NCI-H446 treated with DMSO at 0.1 percent for 48 hours (cell line): ENCODE data around the gene COL11A2.
A peak's percentile ranks its signal among the peaks of the same experiment; 100 is the strongest.
"Not testable (repeated sequence)": the region's sequence is repeated elsewhere in the genome, so short reads cannot be mapped to it uniquely, and the experiment has no call there.

Experiments used
- DNase-seq: peaks from one replicate; lab custom pipeline; 2025; lab: John Stamatoyannopoulos, UW

Gene COL11A2

DNA sequence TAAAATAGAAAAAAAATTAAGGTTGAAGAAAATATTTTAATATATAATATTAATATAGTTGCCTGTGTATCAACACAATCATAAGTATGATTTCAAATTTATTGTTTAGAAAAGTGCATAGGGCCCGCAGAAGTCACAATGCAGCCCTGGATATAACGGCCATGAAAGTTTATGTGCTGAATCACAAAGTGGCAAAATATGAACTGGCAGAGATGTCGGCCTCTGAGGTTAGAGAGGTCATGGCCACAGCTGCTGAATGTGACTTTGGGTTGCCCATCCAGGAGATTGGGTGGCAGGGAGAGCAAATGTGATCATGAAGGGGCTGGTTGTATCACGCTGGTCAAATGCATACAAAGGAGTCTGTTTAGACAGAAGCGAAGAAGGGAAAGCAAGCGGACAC, 35.7 kb downstream of the COL11A2 start:
- DNase-seq: no peak

DNA sequence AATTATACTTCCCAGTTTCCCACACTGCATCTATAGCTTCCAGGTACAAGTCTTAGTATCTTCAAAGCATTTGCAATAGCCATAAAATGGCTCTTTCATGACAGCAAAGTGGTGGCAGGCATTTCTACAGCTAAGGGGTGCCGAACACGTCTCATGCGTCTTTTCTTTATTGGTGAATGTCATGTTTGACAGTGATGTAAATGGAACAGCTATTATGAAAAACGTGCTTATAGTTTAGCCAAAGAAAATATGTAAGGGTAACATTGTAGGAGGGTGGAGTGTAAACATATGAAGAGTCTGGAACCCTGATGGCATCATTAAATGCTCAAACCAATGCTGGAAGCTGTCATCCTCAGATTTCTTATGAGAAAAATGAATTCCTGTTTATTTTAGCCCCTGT, 37.9 kb downstream of the COL11A2 start:
- DNase-seq: no peak

DNA sequence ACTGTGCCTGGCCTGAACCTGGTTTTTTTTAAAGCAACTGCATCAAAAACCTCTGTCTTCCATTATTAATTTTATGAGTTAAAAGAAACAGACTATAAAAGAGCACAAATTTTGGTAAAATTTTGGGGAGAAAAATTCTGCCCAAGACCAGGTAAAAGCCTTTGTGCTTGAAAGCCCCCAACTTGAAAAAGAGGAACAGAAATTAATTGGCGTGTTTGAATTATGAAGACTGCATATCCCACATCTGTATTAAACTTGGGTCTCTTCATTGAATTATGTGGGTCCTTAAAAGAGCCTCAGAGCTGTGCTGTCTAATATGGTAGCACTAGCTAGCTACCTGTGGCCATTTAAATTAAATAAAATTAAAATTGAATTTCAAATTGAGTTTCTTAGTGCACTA, 41.2 kb downstream of the COL11A2 start:
- no peak for DNase-seq

DNA sequence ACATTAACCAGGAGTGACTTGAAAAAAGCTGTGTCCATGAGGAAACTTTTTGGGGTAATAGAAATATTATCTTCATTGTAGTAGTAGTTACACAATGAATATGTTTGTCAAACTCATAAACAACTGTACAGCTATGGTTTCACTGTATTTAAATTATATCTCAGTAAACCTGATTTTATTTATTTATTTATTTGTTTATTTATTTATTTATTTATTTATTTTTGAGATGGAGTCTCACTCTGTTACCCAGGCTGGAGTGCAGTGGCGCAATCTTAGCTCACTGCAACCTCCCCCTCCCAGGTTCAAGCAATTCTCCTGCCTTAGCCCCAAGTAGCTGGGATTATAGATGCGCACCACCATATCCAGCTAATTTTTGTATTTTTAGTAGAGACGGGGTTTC, 41.7 kb downstream of the COL11A2 start:
- not testable (repeated sequence) for DNase-seq

DNA sequence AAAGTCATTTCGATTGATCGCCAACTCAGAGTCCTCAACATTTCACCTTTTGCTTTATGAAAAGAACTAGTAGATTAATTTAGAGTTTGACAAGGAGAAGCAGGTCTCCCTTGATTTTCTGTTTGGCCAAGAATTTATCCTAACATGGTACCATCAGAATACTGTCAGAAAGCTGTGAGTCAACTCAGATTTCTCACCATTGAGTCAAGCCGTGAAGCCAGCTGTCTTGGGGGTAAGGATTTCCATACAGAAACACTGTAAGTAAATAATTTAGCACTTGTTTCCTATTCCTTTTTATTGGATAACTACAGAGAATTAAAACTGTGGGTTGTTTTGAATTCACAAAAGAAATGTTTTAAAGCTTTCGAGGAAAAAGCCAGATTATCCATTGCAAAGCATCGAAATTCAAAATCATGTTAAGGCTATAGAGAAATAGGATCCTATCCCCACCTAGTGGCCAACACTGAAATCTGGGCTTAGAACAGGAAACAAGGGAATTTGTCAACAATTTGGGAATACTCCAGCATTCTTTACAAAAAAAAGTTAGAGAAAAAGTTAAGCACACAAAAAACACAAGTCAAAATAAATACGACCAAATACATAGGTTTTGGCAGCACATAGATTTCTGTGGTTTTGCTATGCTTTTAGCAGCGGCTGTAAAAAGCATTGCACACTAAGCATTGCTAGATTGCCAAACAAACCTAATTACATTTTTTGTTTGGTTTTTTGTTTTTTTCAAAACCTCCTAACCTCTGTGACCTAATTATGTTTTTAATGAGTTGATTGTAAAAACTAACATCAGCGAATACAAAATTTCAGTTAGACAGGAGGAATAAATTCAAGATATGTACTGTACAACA, 44.2 kb downstream of the COL11A2 start:
- DNase-seq: peak; percentile 3

DNA sequence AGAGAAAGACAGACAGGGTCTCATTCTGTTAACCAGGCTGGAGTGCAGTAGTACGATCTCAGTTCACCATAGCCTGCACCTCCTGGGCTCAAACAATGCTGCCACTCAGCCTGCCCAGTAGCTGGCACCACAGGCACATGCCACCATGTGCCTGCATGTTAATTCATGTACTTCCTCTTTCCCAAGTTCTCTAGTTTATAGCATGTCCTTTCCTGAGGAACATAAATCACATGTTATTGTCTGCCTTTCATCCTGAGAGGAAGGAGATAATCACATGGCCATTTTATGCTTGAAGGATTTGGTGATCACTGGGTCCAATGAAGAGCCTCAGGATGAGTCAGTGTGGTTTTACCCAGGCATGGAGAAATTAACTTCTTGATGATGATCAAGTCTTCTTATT, 47.9 kb downstream of the COL11A2 start:
- no peak for DNase-seq

DNA sequence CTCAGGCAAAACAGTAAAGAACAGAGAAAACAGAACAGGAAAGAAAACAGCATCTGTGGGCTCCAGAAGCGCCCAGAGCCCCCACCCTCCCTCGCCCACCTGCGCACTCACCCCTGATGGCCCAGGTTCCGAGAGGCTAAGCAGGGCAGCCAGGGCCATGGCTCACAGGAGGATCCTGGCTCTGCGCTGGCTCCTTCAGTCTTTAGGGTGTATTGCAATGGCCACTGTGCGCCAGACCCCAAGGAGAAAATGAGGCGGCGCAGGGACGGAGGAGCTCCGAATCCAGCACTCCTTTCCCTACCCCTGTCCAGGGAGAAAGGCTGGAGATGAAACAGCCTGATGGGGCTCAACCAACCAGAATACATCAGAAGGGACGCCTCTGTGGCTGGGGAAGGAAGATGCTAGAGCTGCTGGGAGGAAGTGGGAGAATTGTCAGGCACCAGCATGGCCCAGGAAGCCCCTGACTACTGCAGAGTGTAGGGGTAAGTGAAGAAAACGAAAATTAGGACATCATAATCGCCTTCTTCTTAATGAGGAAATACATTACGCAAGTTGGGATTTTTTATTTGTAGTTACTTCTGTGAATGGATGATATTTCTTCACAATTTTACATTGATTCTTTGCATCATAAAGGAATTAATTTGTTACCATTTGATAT, 49.0 kb downstream of the COL11A2 start:
- no peak for DNase-seq

DNA sequence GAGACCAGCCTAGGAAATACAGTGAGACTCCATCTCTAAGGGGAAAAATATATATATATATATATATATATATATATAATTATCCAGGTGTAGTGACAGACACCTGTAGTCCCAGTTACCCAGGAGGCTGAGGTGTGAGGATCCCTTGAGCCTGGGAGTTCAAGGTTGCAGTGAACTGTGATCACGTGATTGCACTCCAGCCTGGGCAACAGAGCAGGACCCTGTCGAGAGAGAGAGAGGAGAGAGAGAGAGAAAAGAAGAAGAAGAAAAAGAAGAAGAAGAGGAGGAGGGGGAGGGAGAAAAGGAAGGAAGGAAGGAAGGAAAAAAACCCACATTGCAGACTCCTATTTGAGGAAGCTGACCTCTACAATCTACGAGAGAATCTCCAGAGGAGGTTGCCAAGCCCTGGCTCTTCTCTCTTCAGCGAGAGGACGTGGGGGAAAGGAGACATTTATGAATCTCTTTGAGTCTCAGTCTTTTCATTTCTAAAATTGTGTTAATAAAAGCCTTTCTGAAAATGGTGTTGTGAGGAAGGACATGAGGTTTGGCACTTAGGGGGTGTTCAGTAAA, 49.7 kb downstream of the COL11A2 start:
- DNase-seq: no peak

DNA sequence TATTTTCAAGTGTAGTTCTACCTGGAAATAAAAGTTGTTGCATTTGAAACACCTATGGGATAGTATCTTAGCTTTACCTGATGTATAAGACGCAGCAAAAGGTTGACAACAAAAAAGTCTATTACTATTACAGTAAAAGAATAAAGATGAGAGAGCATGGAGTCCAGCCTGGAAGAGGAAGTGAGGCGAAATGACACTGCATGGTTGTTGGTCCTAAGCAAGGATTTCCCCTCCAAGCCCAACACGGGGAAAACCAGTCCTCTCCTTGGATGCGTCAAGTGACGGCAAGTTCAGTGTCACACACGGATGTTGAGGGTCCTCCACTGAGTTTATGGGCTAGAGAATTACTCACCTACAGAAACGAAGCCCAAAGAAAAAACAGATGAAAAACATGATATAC, 51.7 kb downstream of the COL11A2 start:
- no peak for DNase-seq

DNA sequence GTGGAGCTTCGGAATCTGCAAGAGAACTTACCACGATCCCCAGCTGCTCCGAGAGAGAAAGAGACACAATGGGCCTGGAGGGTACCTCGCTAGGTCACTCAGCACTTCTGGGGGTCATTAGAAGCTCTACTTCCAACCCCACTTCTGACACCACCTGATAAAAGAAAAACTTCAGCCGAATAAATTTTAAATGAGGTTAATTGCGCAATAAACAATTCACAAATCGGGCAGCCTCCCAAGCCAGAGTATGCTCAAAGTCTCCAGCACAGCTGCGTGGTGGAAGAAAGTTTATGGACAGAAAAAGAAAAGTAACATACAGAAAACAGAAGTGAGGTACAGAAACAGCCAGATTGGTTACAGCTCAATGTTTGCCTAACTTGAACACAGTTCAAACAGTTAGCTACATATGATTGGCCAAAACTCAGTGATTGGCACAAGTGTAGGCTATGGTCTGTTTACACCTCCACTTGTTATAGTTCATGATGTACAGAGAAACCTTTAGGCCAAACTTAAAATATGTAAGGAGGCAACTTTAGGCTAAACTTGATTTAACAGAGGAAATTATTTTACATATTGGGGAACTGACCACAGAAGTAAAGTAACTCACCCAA, 52.6 kb downstream of the COL11A2 start:
- DNase-seq: no peak

DNA sequence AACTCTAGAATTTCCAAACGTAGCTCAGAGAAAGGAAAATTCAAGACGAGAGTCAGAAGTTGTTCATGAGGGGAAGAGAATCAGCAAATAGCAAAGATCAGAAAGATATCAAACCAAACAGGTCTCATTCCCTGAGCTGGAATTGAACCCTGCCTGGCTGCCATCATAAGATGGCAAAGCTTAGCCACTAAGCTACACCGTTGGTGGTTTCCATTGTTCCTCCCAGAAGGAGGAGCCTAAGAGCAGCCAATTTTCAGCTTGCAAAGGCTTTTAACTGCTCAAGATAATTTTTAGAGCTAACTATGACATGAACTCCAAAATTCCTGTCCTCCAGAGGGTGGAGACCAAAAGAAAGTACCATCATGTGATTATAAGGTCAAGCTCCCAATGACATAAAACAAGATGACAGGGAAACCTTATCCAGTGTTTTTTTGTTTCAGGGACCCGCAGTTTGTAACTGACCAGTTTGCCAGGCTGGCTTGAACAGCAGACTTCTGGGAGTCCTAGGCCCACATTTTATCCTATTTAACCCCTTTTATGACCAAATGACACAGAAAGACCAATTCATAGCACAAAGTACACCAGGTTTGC, 55.9 kb downstream of the COL11A2 start:
- DNase-seq: no peak

DNA sequence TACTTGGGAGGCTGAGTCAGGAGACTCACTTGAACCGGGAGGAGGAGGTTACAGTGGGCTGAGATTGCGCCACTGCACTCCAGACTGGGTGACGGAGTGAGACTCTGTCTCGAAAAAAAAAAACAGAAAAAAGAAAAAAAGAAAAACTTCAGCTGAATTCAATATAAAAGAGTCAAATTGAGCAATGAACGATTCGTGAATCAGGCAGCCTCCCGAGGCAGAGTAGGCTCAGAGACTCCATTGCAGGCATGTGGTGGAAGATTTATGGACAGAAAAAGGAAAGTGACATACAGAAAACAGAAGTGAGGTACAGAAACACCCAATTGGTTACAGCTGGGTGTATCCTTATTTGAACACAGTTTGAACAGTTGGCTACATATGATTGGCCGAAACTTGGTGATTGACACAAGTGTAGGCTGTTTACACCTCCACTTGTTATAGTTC, 60.2 kb downstream of the COL11A2 start:
- DNase-seq: no peak

DNA sequence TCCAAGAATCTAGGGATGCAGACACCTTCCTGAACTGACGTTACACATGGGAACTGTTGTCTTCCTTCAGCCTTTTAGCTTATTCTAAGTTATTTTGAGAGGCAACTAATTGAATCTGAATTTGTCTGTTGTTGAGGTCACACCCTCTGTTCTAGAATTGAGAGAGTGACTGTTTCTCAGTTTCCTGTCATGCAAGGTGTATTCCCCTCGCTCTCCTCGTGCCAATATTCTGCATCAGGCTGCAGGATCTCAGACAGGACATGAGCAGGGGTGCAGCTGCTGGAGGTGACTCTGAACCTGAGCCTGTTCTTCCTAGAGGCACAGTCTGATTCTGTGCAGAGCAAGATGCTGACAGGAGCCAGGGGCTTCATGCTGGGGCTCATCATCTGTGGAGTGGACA, 63.9 kb downstream of the COL11A2 start:
- no peak for DNase-seq

DNA sequence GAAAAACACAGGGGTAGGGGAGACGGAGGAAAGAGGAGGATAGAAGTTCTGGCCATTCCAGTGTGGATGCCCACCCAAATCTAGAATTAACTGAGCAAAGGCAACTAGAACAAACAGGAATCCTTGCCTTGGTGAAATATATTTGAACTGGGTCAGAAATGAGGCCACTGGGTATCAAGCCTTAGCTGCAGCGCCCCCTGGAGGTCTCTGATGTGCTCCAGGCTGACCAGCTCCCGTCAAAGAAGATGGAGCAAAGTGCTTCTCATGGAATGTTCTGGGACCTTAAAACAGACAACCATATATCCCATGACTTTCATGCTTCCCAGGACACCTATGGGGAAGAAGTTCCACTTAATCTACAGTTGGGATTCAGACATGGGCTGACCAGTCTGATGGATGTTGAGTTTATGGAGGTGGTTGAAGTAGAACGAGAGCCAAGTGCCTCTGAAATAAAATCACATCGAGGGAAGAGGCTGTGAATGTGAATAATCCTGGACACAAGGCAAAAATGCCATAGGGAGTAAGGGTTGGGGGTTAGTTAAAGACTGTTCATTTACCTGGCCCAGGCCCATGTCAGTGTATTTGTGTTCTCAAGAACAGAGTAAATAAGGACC, 66.1 kb downstream of the COL11A2 start:
- no peak for DNase-seq

DNA sequence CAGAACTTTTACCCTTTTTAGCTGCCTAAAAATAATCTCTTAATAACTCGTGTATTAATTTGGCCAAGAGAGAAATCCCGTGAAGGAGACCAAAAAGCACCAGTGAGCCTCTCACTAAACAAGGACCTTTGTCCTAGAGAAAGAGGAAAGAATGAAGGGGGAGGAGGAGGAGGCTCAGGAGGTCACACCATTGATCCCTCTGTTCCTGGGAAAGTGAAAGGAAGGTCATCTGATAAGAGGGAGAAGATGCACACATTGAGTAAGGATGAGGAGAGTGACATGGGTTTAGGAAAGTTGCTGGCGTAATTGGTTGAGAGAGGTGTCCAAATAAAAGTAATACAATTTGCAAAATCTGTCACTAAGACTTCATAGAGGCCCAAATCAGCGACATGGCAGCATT, 67.3 kb downstream of the COL11A2 start:
- no peak for DNase-seq

DNA sequence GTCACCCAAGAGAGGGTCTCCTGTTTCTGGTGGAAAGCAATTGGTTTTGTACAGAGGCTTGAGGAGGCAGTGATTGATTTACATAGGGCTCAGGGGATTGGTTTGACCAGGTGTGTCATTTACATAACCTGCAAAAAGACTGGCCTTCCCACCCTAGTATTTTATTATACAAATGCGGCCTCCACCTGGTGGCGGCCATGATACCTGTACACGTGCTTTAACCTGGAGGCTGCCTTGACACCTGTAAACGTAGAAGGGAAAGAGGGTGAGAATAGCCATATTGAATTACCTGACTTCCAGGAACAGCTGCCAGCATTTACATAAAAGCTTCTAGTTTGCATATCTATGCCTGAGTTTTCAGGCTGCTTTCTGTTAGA, 67.8 kb downstream of the COL11A2 start:
- no peak for DNase-seq

DNA sequence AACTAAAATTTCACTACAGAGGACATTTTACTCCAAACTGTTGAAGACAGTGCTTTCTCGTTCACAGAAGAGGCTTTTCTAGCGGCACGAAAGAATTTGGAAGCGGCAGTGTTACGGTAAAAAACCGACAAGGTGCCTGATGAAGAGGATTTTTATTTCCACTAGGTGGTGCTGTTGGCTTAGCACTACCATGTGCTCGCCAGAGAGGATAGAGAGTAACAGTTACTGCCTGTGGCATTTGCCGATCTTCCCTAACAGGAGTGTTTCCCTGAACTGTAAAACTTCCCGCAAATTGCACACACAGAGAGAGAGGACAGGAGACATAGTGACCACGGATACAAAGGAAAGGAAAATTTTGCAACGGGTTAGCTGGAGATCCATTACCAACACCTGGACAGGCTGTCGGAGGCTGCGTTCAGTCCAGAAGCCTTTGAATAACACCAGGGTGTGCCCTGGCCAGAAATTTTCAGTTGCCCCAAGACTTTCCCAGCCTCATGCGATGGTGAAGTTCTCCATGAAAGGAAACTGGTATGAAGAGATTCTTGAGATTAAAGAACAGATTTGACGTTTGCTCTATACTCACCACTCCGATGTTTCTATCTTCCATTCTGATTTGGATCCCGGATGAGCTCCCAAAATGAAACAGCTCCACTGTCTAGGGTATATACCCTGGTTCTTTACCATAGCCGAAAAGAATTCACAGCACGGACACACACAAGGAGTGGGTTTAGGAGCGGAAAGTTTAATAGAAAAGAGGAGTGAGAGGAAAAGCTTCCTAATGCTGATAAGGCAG, 68.3 kb downstream of the COL11A2 start:
- DNase-seq: peak; percentile 8

DNA sequence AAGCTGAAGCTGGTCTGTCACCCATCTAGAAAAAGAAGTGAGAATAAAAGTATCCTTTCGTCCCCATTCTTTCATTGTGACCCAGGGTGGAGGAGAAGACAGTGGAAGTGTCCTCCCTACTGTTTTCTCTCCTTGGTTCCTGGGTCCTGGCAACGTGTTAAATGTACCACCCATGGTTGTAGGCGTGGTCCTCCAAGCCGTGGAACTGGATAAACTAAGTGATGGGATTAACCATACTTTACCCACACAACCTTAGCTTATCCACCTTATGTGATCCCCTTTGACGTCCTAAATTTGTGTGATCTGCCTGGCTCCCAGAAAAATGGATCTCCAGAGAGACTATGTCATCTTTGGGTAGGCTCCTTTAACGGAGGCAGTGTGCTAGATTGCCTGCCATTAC, 69.1 kb downstream of the COL11A2 start:
- DNase-seq: no peak

DNA sequence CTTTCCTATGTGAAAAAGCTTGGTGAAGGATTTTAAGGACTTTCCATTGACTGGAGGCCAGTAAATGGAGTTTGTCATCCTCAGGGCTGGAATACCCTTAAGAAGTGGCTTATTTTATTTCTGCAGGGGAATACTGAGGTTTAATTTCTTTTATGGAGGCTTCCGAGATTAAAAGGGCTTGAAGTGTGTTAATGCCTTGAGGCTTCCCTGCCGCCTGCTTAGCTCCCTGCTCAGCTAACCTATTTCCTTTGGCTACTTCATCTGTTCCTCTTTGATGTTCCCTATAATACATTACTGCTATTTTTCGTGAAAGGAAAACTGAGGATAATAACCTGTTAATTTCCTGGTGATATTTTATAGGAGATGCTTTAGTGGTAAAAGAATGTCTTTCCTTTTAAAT, 72.3 kb downstream of the COL11A2 start:
- no peak for DNase-seq

DNA sequence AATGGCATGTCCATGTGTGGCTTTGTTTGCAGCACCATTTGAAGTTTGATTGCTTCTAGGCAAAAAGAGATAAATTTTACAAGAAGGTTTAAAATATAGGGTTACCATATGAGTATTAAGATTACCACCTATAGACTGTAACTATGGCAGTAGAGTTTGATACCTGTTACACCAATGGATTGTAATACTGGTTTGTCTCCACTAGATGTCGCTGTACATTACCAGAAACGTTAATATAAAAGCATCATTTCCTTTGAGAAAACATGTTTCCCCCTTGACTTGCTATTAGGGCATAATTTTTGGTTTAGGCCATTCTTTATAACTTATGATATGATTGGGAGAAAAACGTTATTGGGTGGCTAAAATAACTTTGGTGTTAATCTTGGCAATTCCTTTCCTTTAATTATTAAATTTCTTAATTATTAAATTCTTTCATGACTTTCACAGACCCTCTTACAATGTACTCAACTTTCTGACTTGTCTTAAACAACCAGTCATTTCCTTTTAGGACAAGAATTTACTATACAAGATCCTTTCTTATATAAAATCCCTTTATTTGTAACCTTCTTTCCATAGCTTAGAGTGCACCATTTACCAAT, 73.6 kb downstream of the COL11A2 start:
- DNase-seq: peak; percentile 15

DNA sequence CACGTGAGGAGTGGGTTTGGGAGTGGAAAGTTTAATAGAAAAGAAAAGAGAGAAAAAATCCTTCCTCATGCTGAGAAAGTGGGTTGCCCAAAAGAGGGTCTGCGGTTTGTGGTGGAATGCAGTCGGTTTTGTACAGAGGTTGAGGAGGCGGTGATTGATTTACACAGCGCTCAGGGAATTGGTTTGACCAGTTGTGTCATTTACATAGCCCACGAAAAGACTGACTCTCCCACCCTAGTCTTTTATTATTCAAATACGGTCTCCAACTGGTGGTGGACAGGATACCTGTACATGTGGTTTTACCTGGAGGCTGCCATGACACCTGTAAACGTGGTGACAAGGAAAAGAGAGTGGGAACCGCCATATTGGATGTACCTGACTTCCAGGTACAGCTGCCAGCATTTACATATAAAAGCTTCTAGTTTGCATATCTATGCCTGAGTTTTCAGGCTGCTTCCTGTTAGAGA, 74.4 kb downstream of the COL11A2 start:
- DNase-seq: no peak
